NCI-H2196 treated with DMSO at 0.1 percent for 48 hours (cell line): ENCODE results near the gene SCN9A.
A peak's percentile ranks its signal among the peaks of the same experiment; 100 is the strongest.
"Not testable (repeated sequence)": the region's sequence is repeated elsewhere in the genome, so short reads cannot be mapped to it uniquely, and the experiment has no call there.

Experiments
- DNase-seq: peaks from one replicate; lab custom pipeline; 2025; ENCODE audit not compliant: unreplicated experiment; lab: John Stamatoyannopoulos, UW

SCN9A gene

DNA sequence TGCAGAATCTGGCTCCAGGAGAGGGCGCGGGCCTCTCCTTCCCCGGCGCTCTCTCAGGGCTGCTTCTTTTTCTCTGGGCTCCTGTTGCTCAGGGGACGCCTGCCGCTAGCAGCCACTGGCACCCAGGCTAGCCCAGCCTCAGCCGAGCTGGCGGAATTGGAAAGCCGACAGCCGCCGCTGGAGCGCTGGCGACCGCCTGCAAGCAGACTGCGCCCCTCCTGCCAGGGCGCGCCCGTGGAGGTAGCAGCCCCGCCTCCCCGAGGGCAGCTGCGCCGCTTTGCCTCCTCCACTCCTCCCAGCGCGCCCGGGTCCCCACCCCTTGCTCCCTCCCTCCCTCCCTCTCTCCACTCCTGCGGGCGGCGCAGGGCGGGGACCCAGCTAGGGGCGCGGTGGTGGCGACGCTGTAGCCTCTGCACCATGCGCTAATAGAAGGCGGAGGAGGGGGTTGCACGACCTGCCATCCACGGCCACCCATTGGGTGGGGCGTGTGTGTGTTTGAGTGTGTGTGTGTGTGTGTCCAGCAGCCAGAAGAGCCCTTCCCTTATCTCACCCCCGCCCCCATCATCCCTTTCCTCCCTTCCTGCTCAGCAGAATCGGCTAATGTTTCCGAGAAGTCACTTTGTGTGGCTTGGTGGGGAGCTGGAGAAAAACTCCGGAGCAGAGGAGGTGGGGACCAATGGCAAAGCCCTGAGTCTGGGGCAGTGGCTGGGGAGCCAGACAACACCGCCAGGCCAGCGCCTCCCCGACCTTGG, at the start of gene SCN9A:
TSS of gene SCN9A (minus strand) at position 209 of the 752 bp plus-strand sequence. CDS start 64,188 bp downstream, outside the sequence.
- DNase-seq = peak; percentile 77

- no peak for DNase-seq
These were observed 49.1 kb upstream of the SCN9A start for GRCh38 chr2:166424841-166425240.

GRCh38 chr2:166419616-166419934, 43.8 kb upstream of the SCN9A start:
- DNase-seq = no peak

DNA sequence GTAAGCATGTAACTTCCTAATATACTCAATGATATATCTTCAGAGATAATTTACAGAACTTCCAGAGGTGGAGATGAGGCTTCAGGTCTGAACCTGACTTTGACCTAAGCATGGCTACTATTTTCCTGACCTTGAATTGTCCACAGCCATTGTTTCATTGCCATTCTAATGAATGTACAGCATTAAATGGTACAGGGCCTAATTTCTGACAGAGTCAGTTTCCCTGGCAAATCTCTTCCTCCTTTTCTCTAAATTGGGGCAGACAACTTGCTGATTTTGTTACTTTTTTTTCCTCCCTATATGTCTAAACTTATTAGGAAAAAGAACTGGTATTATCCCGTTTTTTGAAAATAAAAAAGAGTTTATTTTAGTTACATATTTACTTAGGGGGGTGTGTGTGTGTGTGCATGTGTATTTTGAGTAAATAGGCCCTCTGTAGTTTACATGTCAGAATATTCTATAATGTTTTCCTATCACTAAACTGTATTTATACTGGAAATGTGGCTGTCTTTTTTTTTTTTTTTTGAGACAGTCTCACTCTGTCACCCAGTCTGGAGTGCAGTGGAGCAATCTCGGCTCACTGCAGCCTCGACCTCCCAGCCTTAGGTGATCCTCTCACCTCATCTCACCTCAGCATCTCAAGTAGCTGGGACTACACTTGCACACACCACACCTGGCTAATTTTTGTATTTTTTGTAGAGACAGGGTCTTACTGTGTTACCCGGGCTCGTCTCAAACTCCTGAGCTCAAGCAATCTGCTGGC, 43.3 kb upstream of the SCN9A start:
- no peak for DNase-seq

DNA sequence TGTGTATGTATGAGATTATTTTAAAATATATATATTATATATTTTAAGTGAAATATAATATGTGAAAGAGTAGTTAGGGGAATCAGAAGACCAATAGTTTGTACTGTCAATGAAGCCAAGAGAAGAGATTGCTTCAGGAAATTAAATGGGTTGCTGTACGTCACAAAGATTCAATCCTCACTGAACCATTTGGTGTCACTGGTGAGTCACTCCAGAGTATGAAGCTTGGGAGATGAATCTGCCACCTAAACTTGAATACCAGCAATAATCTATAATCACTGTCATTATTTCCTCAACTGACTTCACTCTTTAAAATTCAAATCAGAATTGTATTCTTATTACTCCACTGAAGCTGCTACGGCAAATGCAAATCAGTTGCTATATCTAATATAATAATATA, 41.9 kb upstream of the SCN9A start:
- DNase-seq = no peak

DNA sequence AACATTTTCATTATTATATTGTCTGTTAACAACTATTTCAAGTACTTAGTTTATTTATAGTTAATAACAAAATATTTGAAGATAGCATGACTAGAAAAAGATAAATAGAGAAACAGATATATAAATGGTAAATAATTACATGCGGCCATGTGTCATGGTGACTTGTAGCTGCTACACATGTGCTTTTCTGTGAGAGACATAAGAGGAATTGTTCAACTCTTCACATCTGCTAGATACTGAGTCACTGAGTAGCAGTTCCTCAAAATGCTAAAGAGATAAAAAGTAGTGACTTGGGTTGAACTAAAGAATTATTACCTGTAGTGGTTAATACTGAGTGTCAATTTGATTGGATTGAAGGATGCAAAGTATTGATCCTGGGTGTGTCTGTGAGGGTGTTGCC, 37.5 kb upstream of the SCN9A start:
- DNase-seq = no peak

GRCh38 chr2:166411473-166412230, 35.9 kb upstream of the SCN9A start:
- no peak for DNase-seq

- no peak for DNase-seq
These were observed 35.2 kb upstream of the SCN9A start for GRCh38 chr2:166410828-166411472.

- not testable (repeated sequence) for DNase-seq
These were observed 32.0 kb upstream of the SCN9A start for GRCh38 chr2:166407746-166408145.

GRCh38 chr2:166406374-166406773, 30.6 kb upstream of the SCN9A start:
- no peak for DNase-seq

DNA sequence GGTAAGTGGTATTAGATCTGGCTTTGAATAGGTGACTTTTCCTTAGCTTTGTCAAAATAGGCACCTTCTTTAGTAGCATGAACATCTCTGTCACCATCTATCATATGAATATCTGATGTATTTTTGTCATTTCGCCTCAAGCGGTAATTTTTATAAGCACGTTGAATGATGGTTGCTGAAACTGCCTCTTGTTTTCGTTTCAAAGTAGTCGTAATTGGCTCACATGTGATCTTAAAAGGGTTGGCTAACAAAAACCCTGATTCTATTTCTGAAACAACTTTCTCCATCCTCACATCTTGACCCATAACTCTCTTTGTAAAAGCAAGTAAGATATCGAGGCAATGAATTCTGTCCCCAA, 29.8 kb upstream of the SCN9A start:
- no peak for DNase-seq

- no peak for DNase-seq
These were observed 29.3 kb upstream of the SCN9A start for GRCh38 chr2:166404831-166405568.

GRCh38 chr2:166394245-166394644, 18.5 kb upstream of the SCN9A start:
- no peak for DNase-seq

- DNase-seq = no peak
These were observed 17.3 kb upstream of the SCN9A start for GRCh38 chr2:166393008-166393407.

- no peak for DNase-seq
These were observed 12.8 kb upstream of the SCN9A start for GRCh38 chr2:166388481-166389070.

- DNase-seq = no peak
These were observed 9.6 kb upstream of the SCN9A start for GRCh38 chr2:166385313-166385712.

GRCh38 chr2:166384774-166385173, 9.0 kb upstream of the SCN9A start:
- DNase-seq = no peak

- DNase-seq = no peak
These were observed 6.7 kb upstream of the SCN9A start for GRCh38 chr2:166382448-166382847.

DNA sequence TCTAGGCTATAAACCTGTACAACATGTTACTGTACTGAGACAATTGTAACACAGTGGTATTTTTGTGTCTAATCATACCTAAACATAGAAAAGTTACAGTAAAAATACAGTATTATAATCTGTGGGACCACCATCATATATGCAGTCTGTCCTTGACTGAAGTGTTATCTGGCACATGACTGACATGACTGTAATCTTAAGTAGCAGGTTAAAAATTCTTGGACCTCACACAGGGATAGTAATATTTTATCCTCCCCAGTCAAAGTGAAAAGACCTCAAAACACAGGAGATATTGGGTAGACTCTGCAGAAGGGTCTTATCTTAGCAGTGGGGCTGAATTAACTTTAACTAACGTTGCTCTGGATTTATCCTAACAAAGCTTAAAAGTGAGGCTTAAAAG, 4.9 kb upstream of the SCN9A start:
- no peak for DNase-seq

GRCh38 chr2:166376873-166377272, 1.1 kb upstream of the SCN9A start:
- DNase-seq = no peak

GRCh38 chr2:166376488-166376828, 714 bp upstream of the SCN9A start:
- DNase-seq = no peak
